ENCODE measurements around the gene STXBP1.

Gene STXBP1

GRCh38 chr9:127667127-127667844, 55.2 kb downstream of the STXBP1 start:
- Histone ChIP-seq H3K27ac (no peak overlapping the region), H3K9me3 (no peaks in the 10 kb centered on the region), H3K36me3 (no peaks in the 10 kb centered on the region), H3K4me3 (ENCODE audit: low read depth in 1 of 2, low read length in 1 of 2) (no peak overlapping the region), H3K27me3 (no peaks in the 10 kb centered on the region), H3K4me1 (ENCODE audit: control insufficient read depth in 1 of 2, insufficient read depth in 1 of 2, low read depth in 1 of 2, low read length in 1 of 2) (no peaks in the 10 kb centered on the region)
- TF ChIP-seq CTCF (IDR thresholded peaks at IDR 0.05): no peak

- TF ChIP-seq CTCF (IDR thresholded peaks at IDR 0.05): no peak
- Histone ChIP-seq H3K27me3 (no peaks in the 10 kb centered on the region), H3K4me1 (ENCODE audit: control insufficient read depth in 1 of 2, insufficient read depth in 1 of 2, low read depth in 1 of 2, low read length in 1 of 2) (no peaks in the 10 kb centered on the region), H3K36me3 (no peaks in the 10 kb centered on the region), H3K4me3 (ENCODE audit: low read depth in 1 of 2, low read length in 1 of 2) (no peak overlapping the region), H3K27ac (no peak overlapping the region), H3K9me3 (no peaks in the 10 kb centered on the region)
These were observed 55.8 kb downstream of the STXBP1 start for GRCh38 chr9:127667906-127668305.

GRCh38 chr9:127673234-127673633, 61.2 kb downstream of the STXBP1 start:
- H3K4me3 ChIP-seq (ENCODE audit: low read depth in 1 of 2, low read length in 1 of 2): no peak overlapping the region
- no peak for TF ChIP-seq CTCF (IDR thresholded peaks at IDR 0.05)
- H3K27me3 ChIP-seq: no peaks in the 10 kb centered on the region
- H3K27ac ChIP-seq: no peak overlapping the region
- H3K36me3 ChIP-seq: no peaks in the 10 kb centered on the region
- H3K9me3 ChIP-seq: no peaks in the 10 kb centered on the region
- no peaks in the 10 kb centered on the region for H3K4me1 ChIP-seq (ENCODE audit: control insufficient read depth in 1 of 2, insufficient read depth in 1 of 2, low read depth in 1 of 2, low read length in 1 of 2)

GRCh38 chr9:127676638-127677037, 64.6 kb downstream of the STXBP1 start:
- H3K9me3 ChIP-seq: no peaks in the 10 kb centered on the region
- no peaks in the 10 kb centered on the region for H3K36me3 ChIP-seq
- TF ChIP-seq CTCF (IDR thresholded peaks at IDR 0.05): no peak
- H3K27me3 ChIP-seq: no peaks in the 10 kb centered on the region
- no peak overlapping the region for H3K4me3 ChIP-seq (ENCODE audit: low read depth in 1 of 2, low read length in 1 of 2)
- H3K4me1 ChIP-seq (ENCODE audit: control insufficient read depth in 1 of 2, insufficient read depth in 1 of 2, low read depth in 1 of 2, low read length in 1 of 2): no peaks in the 10 kb centered on the region
- H3K27ac ChIP-seq: no peak overlapping the region

GRCh38 chr9:127679506-127679905, 67.4 kb downstream of the STXBP1 start:
- no peak overlapping the region for H3K27ac ChIP-seq
- no peak for TF ChIP-seq CTCF (IDR thresholded peaks at IDR 0.05)
- no peaks in the 10 kb centered on the region for H3K4me1 ChIP-seq (ENCODE audit: control insufficient read depth in 1 of 2, insufficient read depth in 1 of 2, low read depth in 1 of 2, low read length in 1 of 2)
- no peaks in the 10 kb centered on the region for H3K9me3 ChIP-seq
- H3K4me3 ChIP-seq (ENCODE audit: low read depth in 1 of 2, low read length in 1 of 2): no peak overlapping the region
- no peaks in the 10 kb centered on the region for H3K36me3 ChIP-seq
- no peaks in the 10 kb centered on the region for H3K27me3 ChIP-seq

All from neutrophil (primary cell).